ENCODE results near the gene ZEB2.
"Not testable (repeated sequence)": the region's sequence is repeated elsewhere in the genome, so short reads cannot be mapped to it uniquely, and the experiment has no call there.

The ZEB2 gene

DNA sequence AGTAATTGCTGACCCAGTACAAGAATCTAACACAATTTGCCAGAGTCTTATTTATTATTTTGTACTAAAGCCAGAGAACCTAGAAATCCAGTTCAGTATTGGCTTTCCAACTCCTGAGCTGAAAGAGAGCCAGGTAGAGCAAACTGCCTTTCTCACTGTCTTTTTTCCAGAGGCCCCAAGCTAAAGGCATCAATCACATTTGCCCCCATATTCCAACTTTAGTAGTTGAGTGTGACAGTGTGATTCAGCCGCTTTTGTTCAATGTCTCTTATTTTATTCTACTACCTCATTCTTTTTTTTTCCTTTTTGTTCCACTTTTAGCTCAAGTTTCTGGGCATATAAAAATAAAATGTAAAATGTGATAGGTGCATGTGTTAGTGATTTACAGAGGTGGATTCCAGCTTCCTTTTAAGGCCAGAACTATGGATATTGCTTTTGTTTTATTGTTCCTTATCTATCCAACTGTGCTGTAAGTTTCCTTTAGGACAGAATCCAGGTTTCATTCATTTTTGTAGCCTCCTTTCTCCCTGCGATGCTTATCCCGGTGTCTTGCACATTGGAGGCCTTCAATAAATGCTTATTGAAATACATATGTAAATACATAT is 153.0 kb downstream of the ZEB2 start:
- no peaks in the 10 kb centered on the region for H3K9me3 ChIP-seq (ENCODE audit: insufficient read depth, low read length, severe bottlenecking)
- no peak overlapping the region for H3K4me2 ChIP-seq (ENCODE audit: insufficient read depth, low read length)
- H3K79me2 ChIP-seq (ENCODE audit: insufficient read depth, low read length) = no peaks in the 10 kb centered on the region
- H3K27me3 ChIP-seq (ENCODE audit: insufficient read depth, low read length, poor library complexity) = no peaks in the 10 kb centered on the region
- no peak for TF ChIP-seq EZH2 (IDR thresholded peaks at IDR 0.05; ENCODE audit: borderline replicate concordance, low read depth, low read length, severe bottlenecking)
- TF ChIP-seq, protein P1, sequence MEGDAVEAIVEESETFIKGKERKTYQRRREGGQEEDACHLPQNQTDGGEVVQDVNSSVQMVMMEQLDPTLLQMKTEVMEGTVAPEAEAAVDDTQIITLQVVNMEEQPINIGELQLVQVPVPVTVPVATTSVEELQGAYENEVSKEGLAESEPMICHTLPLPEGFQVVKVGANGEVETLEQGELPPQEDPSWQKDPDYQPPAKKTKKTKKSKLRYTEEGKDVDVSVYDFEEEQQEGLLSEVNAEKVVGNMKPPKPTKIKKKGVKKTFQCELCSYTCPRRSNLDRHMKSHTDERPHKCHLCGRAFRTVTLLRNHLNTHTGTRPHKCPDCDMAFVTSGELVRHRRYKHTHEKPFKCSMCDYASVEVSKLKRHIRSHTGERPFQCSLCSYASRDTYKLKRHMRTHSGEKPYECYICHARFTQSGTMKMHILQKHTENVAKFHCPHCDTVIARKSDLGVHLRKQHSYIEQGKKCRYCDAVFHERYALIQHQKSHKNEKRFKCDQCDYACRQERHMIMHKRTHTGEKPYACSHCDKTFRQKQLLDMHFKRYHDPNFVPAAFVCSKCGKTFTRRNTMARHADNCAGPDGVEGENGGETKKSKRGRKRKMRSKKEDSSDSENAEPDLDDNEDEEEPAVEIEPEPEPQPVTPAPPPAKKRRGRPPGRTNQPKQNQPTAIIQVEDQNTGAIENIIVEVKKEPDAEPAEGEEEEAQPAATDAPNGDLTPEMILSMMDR (IDR thresholded peaks at IDR 0.05; ENCODE audit: borderline replicate concordance, extremely low read depth, low read length, poor library complexity, severe bottlenecking) = no peak
- no peak overlapping the region for H3K27ac ChIP-seq (ENCODE audit: low read length)
- H3K9ac ChIP-seq (ENCODE audit: low read depth, low read length) = no peak overlapping the region
- ATAC-seq (ENCODE audit: insufficient read depth, low read depth) (no peak), DNase-seq (no peak)
- no peak overlapping the region for H3K4me3 ChIP-seq (ENCODE audit: low read depth in 1 of 2, low read length in 2 of 2)
- H4K20me1 ChIP-seq (ENCODE audit: insufficient read depth, low read length) = no peaks in the 10 kb centered on the region
- H3K36me3 ChIP-seq (ENCODE audit: insufficient read depth, low read length) = no peaks in the 10 kb centered on the region
- H3K4me1 ChIP-seq (ENCODE audit: insufficient read depth, low read length) = peaks cover 8% of the 10 kb centered on the region
- no peak overlapping the region for H2AFZ ChIP-seq (ENCODE audit: low read depth, low read length)

DNA sequence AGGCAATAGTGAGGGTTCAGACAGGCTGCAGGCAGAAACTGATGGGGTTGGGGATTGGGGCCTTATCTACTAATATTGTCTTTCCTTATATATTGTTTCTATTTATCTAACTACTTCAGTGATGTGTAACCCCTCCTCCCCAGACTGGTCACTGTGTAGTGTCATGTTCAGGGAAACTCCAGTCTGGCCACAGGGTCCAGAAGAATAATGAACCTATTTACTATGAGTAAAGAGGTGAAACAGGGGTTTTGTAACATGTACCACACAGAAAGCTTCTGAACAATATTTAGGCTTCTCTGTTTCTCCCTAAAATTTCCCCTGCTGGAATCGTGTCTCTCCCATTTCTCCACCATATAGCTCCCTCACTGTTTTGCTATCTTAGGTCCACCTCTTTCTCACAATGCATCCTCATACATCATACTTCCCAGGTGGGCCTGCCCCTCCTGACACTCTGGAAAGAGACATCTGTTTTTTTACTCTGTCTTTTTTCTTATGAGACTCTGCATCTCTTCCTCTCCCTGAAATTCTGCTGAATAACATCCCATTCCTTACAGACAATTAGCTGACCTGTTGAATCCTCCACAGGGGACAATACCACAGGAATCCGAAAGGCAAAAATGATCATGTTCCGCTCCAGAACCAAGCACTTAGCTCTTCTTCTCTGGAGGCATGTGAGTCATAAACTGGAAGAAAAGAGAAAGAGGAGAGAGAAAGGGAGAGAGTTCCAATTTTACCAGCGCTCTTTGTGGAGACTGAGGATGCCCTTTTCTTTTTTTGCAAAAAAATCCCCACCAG is 154.8 kb downstream of the ZEB2 start:
- no peaks in the 10 kb centered on the region for H3K27me3 ChIP-seq (ENCODE audit: insufficient read depth, low read length, poor library complexity)
- no peaks in the 10 kb centered on the region for H4K20me1 ChIP-seq (ENCODE audit: insufficient read depth, low read length)
- DNase-seq (no peak), ATAC-seq (ENCODE audit: insufficient read depth, low read depth) (no peak)
- H3K4me2 ChIP-seq (ENCODE audit: insufficient read depth, low read length) = no peak overlapping the region
- H3K79me2 ChIP-seq (ENCODE audit: insufficient read depth, low read length) = no peaks in the 10 kb centered on the region
- H3K4me1 ChIP-seq (ENCODE audit: insufficient read depth, low read length) = no peaks in the 10 kb centered on the region
- no peaks in the 10 kb centered on the region for H3K9me3 ChIP-seq (ENCODE audit: insufficient read depth, low read length, severe bottlenecking)
- H3K9ac ChIP-seq (ENCODE audit: low read depth, low read length) = no peak overlapping the region
- H3K27ac ChIP-seq (ENCODE audit: low read length) = no peak overlapping the region
- no peak overlapping the region for H2AFZ ChIP-seq (ENCODE audit: low read depth, low read length)
- no peaks in the 10 kb centered on the region for H3K36me3 ChIP-seq (ENCODE audit: insufficient read depth, low read length)
- TF ChIP-seq EZH2 (IDR thresholded peaks at IDR 0.05; ENCODE audit: borderline replicate concordance, low read depth, low read length, severe bottlenecking) = no peak
- TF ChIP-seq, protein P1 (IDR thresholded peaks at IDR 0.05; ENCODE audit: borderline replicate concordance, extremely low read depth, low read length, poor library complexity, severe bottlenecking) = no peak
- H3K4me3 ChIP-seq (ENCODE audit: low read depth in 1 of 2, low read length in 2 of 2) = no peak overlapping the region

DNA sequence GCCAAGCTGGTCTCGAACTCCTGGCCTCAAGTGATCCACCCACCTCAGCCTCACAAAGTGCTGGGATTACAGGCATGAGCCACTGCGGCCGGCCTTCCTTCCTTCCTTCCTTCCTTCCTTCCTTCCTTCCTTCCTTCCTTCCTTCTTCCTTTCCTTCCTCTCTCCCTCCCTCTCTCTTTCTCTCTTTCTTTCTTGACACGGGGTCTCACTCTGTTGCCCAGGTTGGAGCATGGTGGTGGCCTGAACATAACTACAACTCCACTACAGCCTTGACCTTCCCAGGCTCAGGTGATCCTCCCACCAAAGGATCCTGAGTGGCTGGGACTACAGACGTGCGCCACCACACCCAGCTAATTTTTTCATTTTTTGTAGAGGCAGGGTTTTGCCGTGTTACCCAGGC is 155.7 kb downstream of the ZEB2 start:
- H3K9ac ChIP-seq (ENCODE audit: low read depth, low read length); H2AFZ ChIP-seq (ENCODE audit: low read depth, low read length); H3K4me3 ChIP-seq (ENCODE audit: low read depth in 1 of 2, low read length in 2 of 2); H3K79me2 ChIP-seq (ENCODE audit: insufficient read depth, low read length); H3K27ac ChIP-seq (ENCODE audit: low read length); H3K4me2 ChIP-seq (ENCODE audit: insufficient read depth, low read length); H4K20me1 ChIP-seq (ENCODE audit: insufficient read depth, low read length); ATAC-seq (ENCODE audit: insufficient read depth, low read depth); H3K9me3 ChIP-seq (ENCODE audit: insufficient read depth, low read length, severe bottlenecking); DNase-seq; H3K4me1 ChIP-seq (ENCODE audit: insufficient read depth, low read length); H3K36me3 ChIP-seq (ENCODE audit: insufficient read depth, low read length); H3K27me3 ChIP-seq (ENCODE audit: insufficient read depth, low read length, poor library complexity): not testable (repeated sequence)

DNA sequence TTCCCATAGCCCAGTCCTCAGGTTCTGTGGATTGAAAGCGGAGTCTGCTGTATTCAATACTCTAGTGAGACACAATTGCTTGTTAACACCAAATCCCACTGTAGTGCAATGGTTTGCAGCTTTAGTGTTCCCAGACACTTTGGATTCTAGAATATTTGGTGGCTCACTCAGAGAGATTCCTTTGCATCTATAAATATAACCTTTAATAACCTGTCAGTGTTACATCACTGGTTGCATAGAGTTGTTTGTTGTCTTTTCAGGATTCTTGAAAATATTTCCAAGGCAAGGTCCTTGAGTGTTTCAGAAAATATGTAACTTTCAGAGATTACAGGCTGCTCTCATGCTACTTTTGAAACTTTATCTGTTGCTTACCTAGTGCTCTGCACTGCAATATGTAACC is 157.5 kb downstream of the ZEB2 start:
- H3K4me2 ChIP-seq (ENCODE audit: insufficient read depth, low read length) = no peak overlapping the region
- H2AFZ ChIP-seq (ENCODE audit: low read depth, low read length) = no peak overlapping the region
- no peaks in the 10 kb centered on the region for H3K4me1 ChIP-seq (ENCODE audit: insufficient read depth, low read length)

More for the DNA sequence above, 157.5 kb downstream of the ZEB2 start:
- Histone ChIP-seq H3K9ac (ENCODE audit: low read depth, low read length) (no peak overlapping the region), H3K27me3 (ENCODE audit: insufficient read depth, low read length, poor library complexity) (no peaks in the 10 kb centered on the region), H3K79me2 (ENCODE audit: insufficient read depth, low read length) (no peaks in the 10 kb centered on the region), H3K27ac (ENCODE audit: low read length) (no peak overlapping the region), H3K36me3 (ENCODE audit: insufficient read depth, low read length) (no peaks in the 10 kb centered on the region), H3K4me3 (ENCODE audit: low read depth in 1 of 2, low read length in 2 of 2) (no peak overlapping the region), H3K9me3 (ENCODE audit: insufficient read depth, low read length, severe bottlenecking) (no peaks in the 10 kb centered on the region), H4K20me1 (ENCODE audit: insufficient read depth, low read length) (no peaks in the 10 kb centered on the region)
- TF ChIP-seq, protein P1 (IDR thresholded peaks at IDR 0.05; ENCODE audit: borderline replicate concordance, extremely low read depth, low read length, poor library complexity, severe bottlenecking) = no peak
- TF ChIP-seq EZH2 (IDR thresholded peaks at IDR 0.05; ENCODE audit: borderline replicate concordance, low read depth, low read length, severe bottlenecking) = no peak
- DNase-seq = no peak
- no peak for ATAC-seq (ENCODE audit: insufficient read depth, low read depth)
